Measurements from ENCODE around the gene AAGAB.
"Not testable (repeated sequence)": the region's sequence is repeated elsewhere in the genome, so short reads cannot be mapped to it uniquely, and the experiment has no call there.

AAGAB gene

GRCh38 chr15:67254238-67255175, at the start of gene AAGAB, which contains the start of gene IQCH:
TSS of gene AAGAB (minus strand) at chr15:67254661. CDS start at chr15:67254631, 30 bp downstream.
TSS of gene IQCH (plus strand) at chr15:67254786. CDS start at chr15:67254897, 111 bp downstream.
- TF ChIP-seq CTCF (IDR thresholded peaks at IDR 0.05; ENCODE audit: control insufficient read depth, extremely low read depth, insufficient read depth), result no peak
- peak; percentile 87 for DNase-seq (ENCODE audit: low read depth)
- peak within 1 kb of the TSS; percentile 71 for H3K4me3 ChIP-seq (ENCODE audit: low read depth, low read length)

GRCh38 chr15:67303490-67304363, 49.3 kb upstream of the AAGAB start:
- peak; percentile 28 for DNase-seq (ENCODE audit: low read depth)
- peak; percentile 55 for TF ChIP-seq CTCF (IDR thresholded peaks at IDR 0.05; ENCODE audit: control insufficient read depth, extremely low read depth, insufficient read depth)
- H3K4me3 ChIP-seq (ENCODE audit: low read depth, low read length), result no peak overlapping the region

DNA sequence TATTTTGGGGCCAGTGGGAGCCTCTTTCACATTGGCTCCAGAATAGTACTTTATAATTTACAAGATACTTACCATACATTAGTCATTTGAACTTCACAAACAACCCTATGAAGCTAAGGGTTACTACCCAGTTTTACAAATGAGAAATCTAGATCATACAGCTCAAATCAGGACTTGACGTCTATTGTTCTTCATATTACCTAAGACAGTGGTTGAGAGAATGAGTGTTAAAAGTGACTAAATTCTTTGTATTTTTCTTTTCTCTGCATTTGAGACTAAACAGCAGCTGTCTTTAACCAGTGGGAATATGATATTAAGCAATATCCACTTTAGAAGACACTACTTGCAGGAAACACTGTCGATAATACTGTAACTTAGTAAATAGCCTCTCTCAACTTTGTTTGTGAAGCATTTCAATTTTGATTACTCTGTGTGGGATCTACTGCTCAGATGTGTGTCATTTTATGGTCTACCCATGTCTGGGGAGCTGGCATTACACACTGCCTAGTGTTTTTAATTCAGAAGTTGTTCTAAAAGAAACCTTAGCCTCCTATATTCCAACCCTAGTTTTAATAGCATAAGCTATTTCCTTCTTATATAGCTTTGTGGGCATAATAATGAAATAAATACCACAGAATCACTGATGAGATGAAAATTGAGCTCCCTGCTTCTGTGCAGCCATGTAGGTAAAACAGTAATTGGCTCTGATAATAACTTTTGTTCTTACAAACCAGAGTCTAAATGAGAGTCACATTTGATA, 46.0 kb upstream of the AAGAB start:
- H3K4me3 ChIP-seq (ENCODE audit: low read depth, low read length), result no peak overlapping the region
- TF ChIP-seq CTCF (IDR thresholded peaks at IDR 0.05; ENCODE audit: control insufficient read depth, extremely low read depth, insufficient read depth), result no peak
- DNase-seq (ENCODE audit: low read depth), result no peak

DNA sequence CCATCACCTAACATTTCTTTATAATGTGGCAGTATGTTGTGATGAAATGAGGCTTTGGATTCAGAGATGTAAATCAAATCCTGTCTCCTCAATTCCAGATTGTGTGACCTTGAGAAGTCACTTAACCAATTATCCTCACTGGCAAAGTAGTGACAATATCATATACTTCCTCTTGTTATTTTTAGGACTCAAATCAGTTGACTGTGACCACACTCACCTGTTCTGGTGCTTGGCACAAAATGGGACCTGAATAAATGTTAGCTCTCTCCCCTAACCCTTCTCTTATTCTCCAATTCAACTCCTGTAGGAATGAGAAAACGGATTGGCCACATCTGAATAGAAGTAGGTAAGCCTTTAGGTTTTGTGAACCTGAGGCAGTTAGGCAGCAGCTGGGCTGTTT, 42.2 kb upstream of the AAGAB start:
- TF ChIP-seq CTCF (IDR thresholded peaks at IDR 0.05; ENCODE audit: control insufficient read depth, extremely low read depth, insufficient read depth), result no peak
- no peak overlapping the region for H3K4me3 ChIP-seq (ENCODE audit: low read depth, low read length)
- no peak for DNase-seq (ENCODE audit: low read depth)

GRCh38 chr15:67296188-67296587, 41.7 kb upstream of the AAGAB start:
- no peak for DNase-seq (ENCODE audit: low read depth)
- no peak for TF ChIP-seq CTCF (IDR thresholded peaks at IDR 0.05; ENCODE audit: control insufficient read depth, extremely low read depth, insufficient read depth)
- H3K4me3 ChIP-seq (ENCODE audit: low read depth, low read length), result no peak overlapping the region

DNA sequence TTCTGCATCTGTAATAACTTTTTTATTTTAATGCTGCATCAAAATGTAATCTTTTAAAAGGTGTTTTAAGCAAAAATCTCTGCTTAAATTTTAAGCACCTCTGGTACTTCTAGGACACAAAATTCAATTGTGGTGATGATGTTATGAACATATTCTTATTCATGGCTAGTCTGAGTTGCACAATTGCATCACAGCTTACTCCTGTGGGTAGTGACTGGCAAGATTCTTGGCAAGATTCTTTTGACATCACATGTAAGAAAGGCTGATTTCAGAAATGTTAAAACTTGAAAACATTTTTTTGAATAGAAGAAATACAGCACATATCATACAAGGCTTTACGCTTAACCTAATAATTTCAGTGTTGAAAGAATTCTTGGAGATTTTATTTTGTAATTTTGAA, 35.9 kb upstream of the AAGAB start:
- DNase-seq (ENCODE audit: low read depth), result no peak
- H3K4me3 ChIP-seq (ENCODE audit: low read depth, low read length), result no peak overlapping the region
- TF ChIP-seq CTCF (IDR thresholded peaks at IDR 0.05; ENCODE audit: control insufficient read depth, extremely low read depth, insufficient read depth), result no peak

GRCh38 chr15:67286400-67286799, 31.9 kb upstream of the AAGAB start:
- H3K4me3 ChIP-seq (ENCODE audit: low read depth, low read length); DNase-seq (ENCODE audit: low read depth): not testable (repeated sequence)

GRCh38 chr15:67285625-67286024, 31.2 kb upstream of the AAGAB start:
- H3K4me3 ChIP-seq (ENCODE audit: low read depth, low read length); DNase-seq (ENCODE audit: low read depth): not testable (repeated sequence)
